Fibroblast of the aortic adventitia (primary cell): Measurements from ENCODE around the gene FLT1. TPM values are rescaled to one million over a fixed set of nuclear protein-coding genes. Genes with fewer than 3 reads are reported as not detected.

Experiments used
- DNase-seq: peaks from one replicate; pipeline ENCODE4 v3.0.0-alpha.2; 2010; ENCODE audit warnings: low read depth
- H3K4me3 ChIP-seq: 2 replicates; pipeline ENCODE4 v1.5.1; 2011; ENCODE audit warnings: low read depth, mild to moderate bottlenecking, control low read depth, low read length, moderate library complexity
- CTCF ChIP-seq: IDR thresholded peaks from 2 replicates; pipeline ENCODE4 v1.5.1; 2011; ENCODE audit warnings: mild to moderate bottlenecking, low read length, control low read depth, inconsistent platforms; ENCODE audit not compliant: insufficient read depth
- total RNA-seq: library from RNA; depleted of rRNA; stranded (reverse); fragments of >200 nt; gene quantifications from 2 replicates; pipeline ENCODE4 v1.2.3, GENCODE V29; 2012; ENCODE audit warnings: low replicate concordance

Gene FLT1
- total RNA-seq, 1 donor, result 0.36 TPM

GRCh38 chr13:28346154-28346553 lies 148.8 kb downstream of the FLT1 start:
- no peak for TF ChIP-seq CTCF
- H3K4me3 ChIP-seq, result no peak overlapping the region
- DNase-seq, result peak; percentile 36

DNA sequence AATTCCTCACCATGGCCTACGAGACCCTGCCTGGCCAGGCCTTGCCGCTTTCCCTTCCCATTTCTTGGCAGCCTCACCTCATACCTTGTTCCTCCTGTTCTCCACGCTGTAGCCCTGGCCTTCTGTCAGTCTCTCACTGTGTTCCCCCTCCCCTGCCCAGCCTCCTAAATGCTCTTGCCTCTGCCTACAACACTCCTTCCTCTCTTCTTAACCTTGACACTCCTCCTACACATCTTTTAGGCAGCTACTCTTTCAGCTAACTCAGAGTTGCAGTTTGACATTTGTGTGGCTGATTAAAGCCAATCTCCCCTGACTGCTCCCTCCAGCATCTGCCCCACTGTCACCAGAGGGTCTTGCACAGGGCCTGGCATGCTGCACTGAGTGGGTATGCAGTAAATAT lies 150.8 kb downstream of the FLT1 start:
- no peak for DNase-seq
- no peak overlapping the region for H3K4me3 ChIP-seq
- no peak for TF ChIP-seq CTCF

- DNase-seq, result no peak
- TF ChIP-seq CTCF, result no peak
- H3K4me3 ChIP-seq, result no peak overlapping the region
Observed at GRCh38 chr13:28342251-28342650, 152.7 kb downstream of the FLT1 start.

- no peak overlapping the region for H3K4me3 ChIP-seq
- no peak for TF ChIP-seq CTCF
- peak; percentile 34 for DNase-seq
Observed at GRCh38 chr13:28340272-28340793, 154.6 kb downstream of the FLT1 start.

- peak; percentile 28 for DNase-seq
- no peak for TF ChIP-seq CTCF
- H3K4me3 ChIP-seq, result no peak overlapping the region
Observed at GRCh38 chr13:28339419-28339818, 155.5 kb downstream of the FLT1 start.

GRCh38 chr13:28338742-28339141 lies 156.2 kb downstream of the FLT1 start:
- H3K4me3 ChIP-seq, result no peak overlapping the region
- TF ChIP-seq CTCF, result no peak
- no peak for DNase-seq

DNA sequence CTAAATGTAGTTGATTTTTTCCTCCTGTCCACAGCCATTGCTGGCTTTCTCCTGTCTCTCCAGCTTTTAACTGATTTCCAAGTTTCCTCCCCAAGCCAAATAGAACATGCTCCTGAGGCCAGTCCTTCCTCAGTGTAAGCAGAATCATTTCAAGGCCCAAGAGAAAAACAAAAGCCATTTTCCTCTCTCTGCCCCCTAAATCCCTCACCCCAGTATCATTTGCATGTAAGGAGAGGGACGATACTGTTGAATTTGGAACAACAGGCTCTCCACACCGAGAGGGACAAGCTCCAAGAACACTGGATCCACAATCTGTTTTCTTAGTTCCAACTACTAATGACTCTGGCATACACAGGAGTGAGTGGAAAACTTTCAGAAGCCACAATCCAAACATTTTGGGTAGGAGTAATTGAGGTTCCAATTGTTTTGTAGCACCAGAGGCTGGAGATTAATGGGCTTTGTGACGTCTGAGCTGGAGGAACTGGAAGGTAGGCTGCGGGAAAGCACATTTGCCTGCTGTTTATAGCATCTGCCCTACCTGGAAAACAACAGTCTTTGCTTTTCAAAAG lies 156.8 kb downstream of the FLT1 start:
- H3K4me3 ChIP-seq, result no peak overlapping the region
- DNase-seq, result peak; percentile 42
- TF ChIP-seq CTCF, result no peak
